GM06990 (cell line): ENCODE data around the gene TPSB2.
"Not testable (repeated sequence)": the region's sequence is repeated elsewhere in the genome, so short reads cannot be mapped to it uniquely, and the experiment has no call there.

Experiments
- DNase-seq: peaks from one replicate; pipeline ENCODE4 v3.0.0-alpha.2; 2011; ENCODE audit not compliant: insufficient read length; ENCODE audit errors: extremely low read depth
- H3K27me3 ChIP-seq: replicated peaks from 2 replicates; pipeline ENCODE4 v1.6.0; 2011; ENCODE audit warnings: low read length; ENCODE audit not compliant: control insufficient read depth, insufficient read depth
- H3K36me3 ChIP-seq: 2 replicates; pipeline ENCODE4 v1.5.1; 2011; ENCODE audit warnings: low read length; ENCODE audit not compliant: control insufficient read depth, insufficient read depth
- H3K4me3 ChIP-seq: replicated peaks from 2 replicates; pipeline ENCODE4 v1.5.1; 2011; ENCODE audit warnings: low read depth, mild to moderate bottlenecking, control low read depth, low read length
- CTCF ChIP-seq: IDR thresholded peaks from 2 replicates; pipeline ENCODE4 v1.5.1; 2011; ENCODE audit warnings: low read length, control low read depth, mild to moderate bottlenecking, inconsistent platforms; ENCODE audit not compliant: insufficient read depth, poor library complexity, severe bottlenecking

Gene TPSB2

GRCh38 chr16:1195393-1195666 lies 34.7 kb downstream of the TPSB2 start:
- no peaks in the 10 kb centered on the region; the same call in 1 of the 2 replicates for H3K27me3 ChIP-seq
- TF ChIP-seq CTCF: no peak
- no peak overlapping the region for H3K4me3 ChIP-seq
- DNase-seq: no peak
- H3K36me3 ChIP-seq: no peaks in the 10 kb centered on the region

GRCh38 chr16:1194665-1195392 lies 35.2 kb downstream of the TPSB2 start:
- no peak overlapping the region for H3K4me3 ChIP-seq
- peak; percentile 58 for TF ChIP-seq CTCF
- H3K27me3 ChIP-seq: no peaks in the 10 kb centered on the region; the same call in 1 of the 2 replicates
- no peak for DNase-seq
- no peaks in the 10 kb centered on the region for H3K36me3 ChIP-seq

- no peak for TF ChIP-seq CTCF
- no peaks in the 10 kb centered on the region for H3K36me3 ChIP-seq
- H3K27me3 ChIP-seq: no peaks in the 10 kb centered on the region; the same call in 1 of the 2 replicates
- H3K4me3 ChIP-seq: no peak overlapping the region
- DNase-seq: no peak
Observed at GRCh38 chr16:1193825-1194581, 36.0 kb downstream of the TPSB2 start.

GRCh38 chr16:1193143-1193824 lies 36.7 kb downstream of the TPSB2 start:
- no peak for TF ChIP-seq CTCF
- Histone ChIP-seq H3K4me3 (no peak overlapping the region), H3K27me3 (no peaks in the 10 kb centered on the region; the same call in 1 of the 2 replicates), H3K36me3 (no peaks in the 10 kb centered on the region)
- no peak for DNase-seq

- no peak for TF ChIP-seq CTCF
- Histone ChIP-seq H3K4me3 (no peak overlapping the region), H3K36me3 (no peaks in the 10 kb centered on the region), H3K27me3 (no peaks in the 10 kb centered on the region; the same call in 1 of the 2 replicates)
- no peak for DNase-seq
Observed at GRCh38 chr16:1192384-1193073, 37.5 kb downstream of the TPSB2 start.

- not testable (repeated sequence) for H3K4me3 ChIP-seq
Observed at GRCh38 chr16:1190789-1191188, 39.2 kb downstream of the TPSB2 start.

More at GRCh38 chr16:1190789-1191188, 39.2 kb downstream of the TPSB2 start:
- not testable (repeated sequence) for H3K27me3 ChIP-seq, H3K36me3 ChIP-seq, DNase-seq
